ENCODE measurements around the gene SBNO2. TPM values are rescaled to one million over a fixed set of nuclear protein-coding genes. Genes with fewer than 3 reads are reported as not detected.
A peak's percentile ranks its signal among the peaks of the same experiment; 100 is the strongest.

SBNO2 gene
- polyA plus RNA-seq, 1 of the 3 experiments (the other 2 are of a cell fraction), result 18.3 TPM

DNA sequence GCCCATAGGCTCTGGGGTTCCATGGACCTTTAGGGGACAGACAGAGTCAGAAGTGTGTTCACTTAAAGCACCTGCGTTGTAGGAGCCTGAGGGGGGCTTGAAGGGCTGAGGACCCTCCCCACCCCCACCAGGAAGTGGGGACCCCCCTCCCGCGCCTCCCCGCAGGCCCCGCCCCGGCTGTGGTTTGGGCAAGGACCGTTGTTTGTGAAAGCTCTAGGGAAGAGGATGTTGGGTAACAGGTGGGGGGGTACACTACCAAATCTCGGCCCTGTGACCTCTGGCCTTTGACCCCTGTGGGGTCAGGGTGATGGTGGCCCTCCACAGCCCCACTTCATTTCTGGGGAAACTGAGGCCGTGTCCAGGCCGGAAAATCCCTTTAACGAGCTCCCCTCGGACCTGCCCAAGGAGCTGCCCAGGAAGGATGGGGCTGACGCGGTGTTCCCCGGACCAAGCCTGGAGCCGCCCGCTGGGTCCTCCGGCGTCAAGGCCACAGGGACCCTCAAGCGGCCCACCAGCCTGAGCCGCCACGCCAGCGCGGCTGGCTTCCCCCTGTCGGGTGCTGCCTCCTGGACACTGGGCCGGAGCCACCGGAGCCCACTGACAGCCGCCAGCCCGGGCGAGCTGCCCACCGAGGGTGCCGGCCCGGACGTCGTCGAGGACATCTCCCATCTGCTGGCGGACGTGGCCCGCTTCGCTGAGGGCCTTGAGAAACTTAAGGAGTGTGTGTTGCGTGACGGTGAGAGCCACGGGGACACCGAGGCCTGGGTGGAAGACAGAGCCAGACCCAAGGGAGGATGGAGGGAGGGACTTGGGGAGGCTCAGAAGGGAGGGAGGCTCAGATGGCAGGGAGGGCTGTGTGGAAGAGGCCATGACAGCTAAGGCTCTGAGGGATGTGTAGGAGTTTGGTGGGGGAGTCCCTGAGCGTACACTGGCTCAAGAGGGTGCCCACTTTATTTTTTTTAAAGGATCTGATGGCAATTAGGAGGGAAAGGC is 105.8 kb downstream of the SBNO2 start:
- Histone ChIP-seq H3K9ac (no peak overlapping the region), H2AFZ (ENCODE audit: low read depth) (no peak overlapping the region), H3K27me3 (ENCODE audit: insufficient read depth) (peaks cover 37% of the 10 kb centered on the region), H4K20me1 (ENCODE audit: insufficient read depth) (no peaks in the 10 kb centered on the region), H3F3A (replicated peaks; ENCODE audit: insufficient read depth) (peaks cover 22% of the 10 kb centered on the region), H3K4me1 (ENCODE audit: control insufficient read depth in 1 of 2, insufficient read depth in 2 of 2, low read depth in 1 of 2, low read length in 1 of 2) (peaks cover 0 to 20% of the 10 kb centered on the region in 2 experiments; a peak in 1 of 4 replicates), H3K36me3 (replicated peaks in 1 of 2; ENCODE audit: control insufficient read depth in 1 of 2, insufficient read depth in 2 of 2, low read length in 1 of 2) (no peaks in the 10 kb centered on the region), H3K4me2 (no peak overlapping the region), H3K9me2 (no peaks in the 10 kb centered on the region), H3K4me3 (ENCODE audit: low read depth in 2 of 2, low read length in 1 of 2) (no peak overlapping the region), H3K27ac (ENCODE audit: low read depth in 2 of 2, low read length in 1 of 2) (no peak overlapping the region), H3K79me2 (ENCODE audit: insufficient read depth) (no peaks in the 10 kb centered on the region), H3K9me3 (no peaks in the 10 kb centered on the region)
- ChIA-PET CTCF (interaction anchor here (0.6 to 3.2 kb wide), 3 partner anchors 15 to 45 kb away, joined by 3 to 13 read pairs (median 5); no protein-coding TSS in a partner anchor), POLR2A (no interaction called here)
- no peak for DNase-seq
- TF ChIP-seq, protein P1, sequence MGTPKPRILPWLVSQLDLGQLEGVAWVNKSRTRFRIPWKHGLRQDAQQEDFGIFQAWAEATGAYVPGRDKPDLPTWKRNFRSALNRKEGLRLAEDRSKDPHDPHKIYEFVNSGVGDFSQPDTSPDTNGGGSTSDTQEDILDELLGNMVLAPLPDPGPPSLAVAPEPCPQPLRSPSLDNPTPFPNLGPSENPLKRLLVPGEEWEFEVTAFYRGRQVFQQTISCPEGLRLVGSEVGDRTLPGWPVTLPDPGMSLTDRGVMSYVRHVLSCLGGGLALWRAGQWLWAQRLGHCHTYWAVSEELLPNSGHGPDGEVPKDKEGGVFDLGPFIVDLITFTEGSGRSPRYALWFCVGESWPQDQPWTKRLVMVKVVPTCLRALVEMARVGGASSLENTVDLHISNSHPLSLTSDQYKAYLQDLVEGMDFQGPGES (IDR thresholded peaks at IDR 0.05; ENCODE audit: low read depth, low read length), result no peak
- no peak for TF ChIP-seq SMC3 (IDR thresholded peaks at IDR 0.05; ENCODE audit: low read depth, low read length)
- no peak for TF ChIP-seq RXRA (IDR thresholded peaks at IDR 0.05; ENCODE audit: borderline replicate concordance, low read depth)
- no peak for TF ChIP-seq GABPA (IDR thresholded peaks at IDR 0.05; ENCODE audit: low read depth)
- no peak for TF ChIP-seq EP300 (IDR thresholded peaks at IDR 0.05; ENCODE audit: borderline replicate concordance in 1 of 2, low read depth in 1 of 2, low read length in 1 of 2)
- no peak for TF ChIP-seq RAD21 (IDR thresholded peaks at IDR 0.05; ENCODE audit: low read length)
- no peak for TF ChIP-seq MEF2A (IDR thresholded peaks at IDR 0.05; ENCODE audit: borderline replicate concordance, low read depth)
- TF ChIP-seq, protein P2, sequence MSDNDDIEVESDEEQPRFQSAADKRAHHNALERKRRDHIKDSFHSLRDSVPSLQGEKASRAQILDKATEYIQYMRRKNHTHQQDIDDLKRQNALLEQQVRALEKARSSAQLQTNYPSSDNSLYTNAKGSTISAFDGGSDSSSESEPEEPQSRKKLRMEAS (IDR thresholded peaks at IDR 0.05; ENCODE audit: low read depth), result no peak
- TF ChIP-seq ELF1 (IDR thresholded peaks at IDR 0.05), result no peak
- no peak for TF ChIP-seq POLR2AphosphoS5 (IDR thresholded peaks at IDR 0.05; ENCODE audit: low read depth, low read length)
- no peak for TF ChIP-seq YY1 (IDR thresholded peaks at IDR 0.05; ENCODE audit: low read depth)
- TF ChIP-seq CHD2 (IDR thresholded peaks at IDR 0.05; ENCODE audit: low read length, partially characterized antibody), result no peak
- 47% methylated on average over 17 of the region's 45 CpGs for WGBS (ENCODE audit: low lambda C conversion rate)

DNA sequence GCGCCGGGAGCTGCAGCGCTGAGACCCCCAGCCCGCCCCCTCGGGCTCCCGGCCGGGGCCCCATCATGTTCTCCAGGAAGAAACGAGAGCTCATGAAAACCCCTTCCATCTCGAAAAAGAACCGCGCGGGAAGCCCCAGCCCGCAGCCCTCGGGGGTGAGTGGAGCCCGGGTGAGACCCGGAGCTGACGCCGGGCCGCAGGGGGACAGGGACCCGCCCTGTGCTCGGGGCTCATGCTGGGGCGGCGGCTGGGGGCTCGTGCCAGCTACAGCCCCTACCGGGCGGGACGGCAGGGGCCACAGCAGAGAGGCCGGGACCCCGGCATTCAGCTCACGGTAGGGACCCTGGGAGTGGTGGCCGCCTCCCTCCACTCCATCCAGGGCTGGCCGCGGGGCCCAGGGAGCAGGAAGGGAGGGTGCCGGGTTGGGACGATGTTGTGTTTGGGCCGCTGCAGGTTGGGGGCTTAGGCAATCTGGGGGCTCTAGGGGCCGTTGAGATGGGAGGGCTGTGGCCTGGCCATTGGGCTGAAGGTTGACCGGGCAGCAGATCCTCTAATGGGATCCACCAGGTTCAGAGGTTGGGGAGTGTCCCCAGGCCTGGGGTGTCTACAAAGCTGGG is 106.6 kb downstream of the SBNO2 start:
- Histone ChIP-seq H3K27ac (ENCODE audit: low read depth in 2 of 2, low read length in 1 of 2) (no peak overlapping the region), H3K4me1 (ENCODE audit: control insufficient read depth in 1 of 2, insufficient read depth in 2 of 2, low read depth in 1 of 2, low read length in 1 of 2) (peaks cover 0 to 20% of the 10 kb centered on the region in 2 experiments; a peak in 1 of 4 replicates), H3F3A (replicated peaks; ENCODE audit: insufficient read depth) (peaks cover 19% of the 10 kb centered on the region), H3K79me2 (ENCODE audit: insufficient read depth) (no peaks in the 10 kb centered on the region), H3K27me3 (ENCODE audit: insufficient read depth) (peaks cover 37% of the 10 kb centered on the region), H3K9me3 (no peaks in the 10 kb centered on the region), H3K4me2 (peak overlapping the region; percentile 69), H3K4me3 (ENCODE audit: low read depth in 2 of 2, low read length in 1 of 2) (peak overlapping the region; percentile 24 to 26; a peak in 3 of 4 replicates), H2AFZ (ENCODE audit: low read depth) (no peak overlapping the region), H3K36me3 (replicated peaks in 1 of 2; ENCODE audit: control insufficient read depth in 1 of 2, insufficient read depth in 2 of 2, low read length in 1 of 2) (no peaks in the 10 kb centered on the region), H3K9me2 (no peaks in the 10 kb centered on the region), H3K9ac (no peak overlapping the region), H4K20me1 (ENCODE audit: insufficient read depth) (no peaks in the 10 kb centered on the region)
- DNase-seq, result no peak
- WGBS (ENCODE audit: low lambda C conversion rate), result no CpG with 5 or more reads among the region's 38 CpGs
- POLR2A ChIA-PET, result interaction anchor here (0.9 kb wide), 1 partner anchor 10 kb away, joined by 5 read pairs; no protein-coding TSS in a partner anchor
- CTCF ChIA-PET, result interaction anchor here (1.0 to 3.5 kb wide), 5 partner anchors 9 to 126 kb away, joined by 4 to 24 read pairs (median 5); no protein-coding TSS in a partner anchor
- TF ChIP-seq RAD21 (IDR thresholded peaks at IDR 0.05; ENCODE audit: low read length) (no peak), RFX5 (IDR thresholded peaks at IDR 0.05; ENCODE audit: low read length) (no peak), MEF2A (IDR thresholded peaks at IDR 0.05; ENCODE audit: borderline replicate concordance, low read depth) (no peak), TCF12 (IDR thresholded peaks at IDR 0.05) (no peak), FOXM1 (IDR thresholded peaks at IDR 0.05; ENCODE audit: low read depth) (no peak), JUND (IDR thresholded peaks at IDR 0.05) (no peak), SIN3A (IDR thresholded peaks at IDR 0.05; ENCODE audit: borderline replicate concordance, low read depth, low read length) (no peak), TAF1 (IDR thresholded peaks at IDR 0.05; ENCODE audit: borderline replicate concordance, low read depth, low read length) (no peak), YY1 (IDR thresholded peaks at IDR 0.05; ENCODE audit: low read depth) (no peak), EZH2phosphoT487 (IDR thresholded peaks at IDR 0.05; ENCODE audit: borderline replicate concordance, low read depth) (no peak), POLR2AphosphoS5 (IDR thresholded peaks at IDR 0.05; ENCODE audit: low read depth, low read length) (no peak), NFIC (IDR thresholded peaks at IDR 0.05; ENCODE audit: borderline replicate concordance) (no peak), TEAD4 (IDR thresholded peaks at IDR 0.05; ENCODE audit: borderline replicate concordance, insufficient read depth) (no peak)
- TF ChIP-seq, protein P3, sequence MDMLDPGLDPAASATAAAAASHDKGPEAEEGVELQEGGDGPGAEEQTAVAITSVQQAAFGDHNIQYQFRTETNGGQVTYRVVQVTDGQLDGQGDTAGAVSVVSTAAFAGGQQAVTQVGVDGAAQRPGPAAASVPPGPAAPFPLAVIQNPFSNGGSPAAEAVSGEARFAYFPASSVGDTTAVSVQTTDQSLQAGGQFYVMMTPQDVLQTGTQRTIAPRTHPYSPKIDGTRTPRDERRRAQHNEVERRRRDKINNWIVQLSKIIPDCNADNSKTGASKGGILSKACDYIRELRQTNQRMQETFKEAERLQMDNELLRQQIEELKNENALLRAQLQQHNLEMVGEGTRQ (IDR thresholded peaks at IDR 0.05; ENCODE audit: borderline replicate concordance, low read depth, low read length), result no peak
- TF ChIP-seq, protein P1 (IDR thresholded peaks at IDR 0.05; ENCODE audit: low read depth, low read length), result no peak
- TF ChIP-seq, protein P2 (IDR thresholded peaks at IDR 0.05; ENCODE audit: low read depth), result no peak

Data from SK-N-SH (cell line).